NCI-H446 (cell line): ENCODE data around the gene ADAMTS20.
A peak's percentile ranks its signal among the peaks of the same experiment; 100 is the strongest.

Experiments
- DNase-seq, 2 experiments: peaks; one replicate each; lab custom pipeline; 2025; lab: John Stamatoyannopoulos, UW

The ADAMTS20 gene

GRCh38 chr12:43482311-43483085 is 69.5 kb downstream of the ADAMTS20 start:
- DNase-seq = no peak

- DNase-seq = no peak
Observed at GRCh38 chr12:43480591-43480990, 71.4 kb downstream of the ADAMTS20 start.

- DNase-seq = no peak
Observed at GRCh38 chr12:43462741-43463140, 89.3 kb downstream of the ADAMTS20 start.

- no peak for DNase-seq
Observed at GRCh38 chr12:43462080-43462479, 89.9 kb downstream of the ADAMTS20 start.

- DNase-seq = no peak
Observed at GRCh38 chr12:43459285-43459684, 92.7 kb downstream of the ADAMTS20 start.

- DNase-seq = no peak
Observed at GRCh38 chr12:43453761-43454160, 98.2 kb downstream of the ADAMTS20 start.

- DNase-seq = peak; percentile 23 to 59
Observed at GRCh38 chr12:43444940-43445564, 107.0 kb downstream of the ADAMTS20 start.

- no peak for DNase-seq
Observed at GRCh38 chr12:43436597-43436996, 115.4 kb downstream of the ADAMTS20 start.

- DNase-seq = no peak
Observed at GRCh38 chr12:43434614-43435013, 117.4 kb downstream of the ADAMTS20 start.

GRCh38 chr12:43428088-43428600 is 123.9 kb downstream of the ADAMTS20 start:
- no peak for DNase-seq

GRCh38 chr12:43425361-43425760 is 126.6 kb downstream of the ADAMTS20 start:
- no peak for DNase-seq

GRCh38 chr12:43416981-43417380 is 135.0 kb downstream of the ADAMTS20 start:
- DNase-seq = no peak

- no peak for DNase-seq
Observed at GRCh38 chr12:43407816-43408645, 144.0 kb downstream of the ADAMTS20 start.

GRCh38 chr12:43406801-43407200 is 145.2 kb downstream of the ADAMTS20 start:
- no peak for DNase-seq

GRCh38 chr12:43402436-43402835 is 149.6 kb downstream of the ADAMTS20 start:
- DNase-seq = no peak

GRCh38 chr12:43401096-43401495 is 150.9 kb downstream of the ADAMTS20 start:
- no peak for DNase-seq

- DNase-seq = no peak
Observed at GRCh38 chr12:43396671-43397070, 155.3 kb downstream of the ADAMTS20 start.

- no peak for DNase-seq
Observed at GRCh38 chr12:43392116-43392515, 159.9 kb downstream of the ADAMTS20 start.

GRCh38 chr12:43381879-43382278 is 170.1 kb downstream of the ADAMTS20 start:
- DNase-seq = no peak

GRCh38 chr12:43378448-43378847 is 173.6 kb downstream of the ADAMTS20 start:
- no peak for DNase-seq

- DNase-seq = no peak
Observed at GRCh38 chr12:43370263-43370662, 181.7 kb downstream of the ADAMTS20 start.

- no peak for DNase-seq
Observed at GRCh38 chr12:43362910-43363694, 188.9 kb downstream of the ADAMTS20 start.
